Measurements from ENCODE around the gene CTNNA3. TPM values are rescaled to one million over a fixed set of nuclear protein-coding genes. Genes with fewer than 3 reads are reported as not detected.

CTNNA3 gene
- total RNA-seq, 2 donors from 2014 or later: 4.8 to 5.3 TPM

DNA sequence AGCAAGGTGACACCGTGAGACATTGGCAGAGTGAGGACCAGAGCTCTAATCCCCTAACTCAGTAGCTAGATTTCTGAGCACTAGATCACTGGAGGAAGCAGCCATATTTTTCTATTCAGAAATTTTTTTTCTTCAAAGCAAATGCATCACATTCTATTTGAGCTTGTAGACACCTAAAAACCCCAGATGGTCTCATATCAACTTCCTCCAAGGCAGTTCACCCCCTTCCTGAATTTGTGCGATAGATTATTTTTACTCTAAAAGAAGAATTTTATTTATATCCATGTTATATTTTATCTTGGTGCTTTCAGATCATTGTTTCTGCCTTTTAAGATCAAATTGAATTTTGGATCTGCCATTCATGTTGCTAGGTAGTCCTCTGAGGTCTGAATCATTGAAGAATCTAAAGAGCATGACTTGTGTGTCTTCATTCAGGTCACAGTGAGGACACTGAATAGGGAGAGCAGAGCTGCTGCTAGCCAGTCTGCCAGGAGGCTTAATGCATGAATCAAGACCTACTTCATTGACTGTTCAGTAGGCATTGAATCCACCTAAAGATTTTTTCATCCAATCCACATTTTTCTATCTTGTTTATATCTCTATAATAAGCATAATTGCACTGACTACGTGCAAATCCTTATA lies 863.1 kb downstream of the CTNNA3 start:
- no peak for DNase-seq (ENCODE audit: low spot score)
- intact Hi-C loops (cut with DNase I): no loop called here

DNA sequence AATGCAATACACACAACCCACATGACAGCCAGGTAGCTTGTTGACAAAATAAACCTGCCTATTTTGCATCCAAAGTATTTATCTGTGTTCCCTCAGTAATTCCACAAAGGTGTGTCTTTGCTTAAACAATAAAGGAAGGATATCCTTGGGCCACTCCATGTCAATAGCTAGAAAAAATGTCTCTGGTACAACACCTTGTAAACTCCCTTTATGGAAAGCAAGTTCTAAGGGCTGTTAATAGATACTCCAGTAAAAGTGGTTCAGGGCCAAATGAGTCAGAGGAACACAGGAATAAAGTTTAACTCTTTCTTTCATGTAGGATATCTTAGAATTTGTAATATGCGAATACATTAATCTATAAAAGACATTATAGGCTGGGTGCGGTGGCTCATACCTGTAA lies 867.0 kb downstream of the CTNNA3 start:
- DNase-seq (ENCODE audit: low spot score): no peak
- intact Hi-C loops (cut with DNase I): no loop called here

DNA sequence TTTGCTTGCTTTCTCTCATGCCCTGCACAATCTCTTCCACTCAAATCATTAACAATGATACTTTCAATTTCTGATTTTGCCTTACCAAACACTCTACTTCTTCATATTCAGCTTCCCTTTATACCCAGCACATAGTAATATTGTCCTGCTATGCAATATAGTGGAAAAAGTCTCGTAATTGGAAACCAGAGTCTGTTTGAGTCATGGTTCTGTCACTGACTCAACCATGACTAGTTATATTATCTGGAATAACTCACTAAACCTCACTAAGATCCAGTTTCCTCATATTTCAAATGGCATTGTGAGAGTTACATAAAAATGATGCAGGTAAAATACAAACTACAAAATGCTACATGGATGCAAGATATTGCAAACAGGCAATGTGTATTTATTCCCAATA lies 868.6 kb downstream of the CTNNA3 start:
- DNase-seq (ENCODE audit: low spot score): no peak
- intact Hi-C loops (cut with DNase I): no loop called here

DNA sequence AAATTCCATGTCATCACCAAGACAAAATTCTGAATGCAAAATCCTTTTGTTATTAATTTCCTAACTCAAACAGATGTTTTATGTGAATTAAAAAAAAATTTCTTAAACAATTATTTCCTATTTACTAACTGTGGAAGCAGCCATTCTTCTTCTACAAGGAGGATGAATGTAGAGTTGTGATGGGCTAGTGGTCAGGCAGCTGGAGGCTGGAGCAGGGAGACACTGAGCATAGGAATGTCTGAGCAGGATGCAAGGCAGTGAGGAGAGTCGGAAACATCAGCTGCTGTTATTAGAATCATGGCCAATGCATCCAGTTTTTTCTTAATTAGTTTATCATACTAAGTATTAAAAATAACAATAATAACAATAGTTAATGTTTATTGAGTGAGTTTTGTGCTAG lies 872.7 kb downstream of the CTNNA3 start:
- no peak for DNase-seq (ENCODE audit: low spot score)
- intact Hi-C loops (cut with DNase I): no loop called here

DNA sequence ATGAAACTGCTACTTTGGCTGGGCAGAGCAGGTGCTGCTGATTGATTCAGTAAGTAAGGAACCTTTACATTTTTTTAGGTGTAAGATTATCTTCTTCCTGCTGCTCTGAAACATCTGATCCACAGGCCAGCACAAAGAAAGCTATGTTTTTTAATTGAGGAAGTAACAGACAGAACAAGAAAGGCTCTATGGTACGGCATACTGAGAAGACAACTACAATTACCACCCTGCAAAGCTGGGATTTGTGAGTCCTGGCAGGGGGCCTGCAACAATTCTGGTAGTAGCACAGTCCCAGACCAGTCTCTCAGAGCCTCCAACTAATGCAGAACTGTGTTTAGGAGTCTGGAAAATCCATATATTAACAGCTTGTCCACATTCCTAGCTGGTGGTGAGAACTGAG lies 873.2 kb downstream of the CTNNA3 start:
- intact Hi-C loops (cut with DNase I): no loop called here
- DNase-seq (ENCODE audit: low spot score): no peak

DNA sequence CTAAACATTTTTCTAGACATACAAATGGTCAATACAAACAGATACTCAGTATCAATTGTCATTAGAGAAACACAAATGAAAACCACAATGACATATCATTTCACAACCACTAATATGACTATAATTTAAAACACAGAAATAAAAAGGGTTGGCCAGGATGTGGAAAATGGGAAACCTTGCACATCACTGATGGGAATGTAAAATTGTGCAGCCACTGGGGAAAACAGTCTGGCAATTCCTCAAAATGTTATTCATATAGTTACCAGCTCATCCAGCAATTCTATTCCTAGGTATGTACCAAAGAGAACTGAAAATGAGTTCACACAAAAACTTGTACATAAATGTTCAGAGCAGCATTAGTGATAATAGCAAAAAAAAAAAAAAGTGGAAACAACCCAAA lies 876.3 kb downstream of the CTNNA3 start:
- DNase-seq (ENCODE audit: low spot score): no peak
- intact Hi-C loops (cut with DNase I): no loop called here

DNA sequence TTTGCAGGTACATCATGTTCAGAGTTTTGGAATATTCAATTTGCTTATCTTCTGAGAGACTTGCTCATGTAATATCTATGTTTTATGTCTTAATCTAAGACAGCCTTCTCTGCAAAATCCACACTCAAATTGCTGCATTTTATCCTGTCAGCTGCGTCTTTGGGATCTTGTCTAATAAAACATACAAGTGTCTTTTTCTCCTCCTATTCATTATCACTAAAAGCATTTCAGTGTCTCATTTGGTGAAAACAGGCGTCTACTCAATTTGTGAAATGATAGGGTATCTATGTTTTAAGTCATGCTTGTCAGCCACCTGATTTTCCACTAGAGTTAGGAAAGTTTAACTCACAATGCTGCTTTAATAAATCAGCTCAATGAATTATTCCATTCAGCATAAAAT lies 882.9 kb downstream of the CTNNA3 start:
- DNase-seq (ENCODE audit: low spot score): no peak
- intact Hi-C loops (cut with DNase I): no loop called here

DNA sequence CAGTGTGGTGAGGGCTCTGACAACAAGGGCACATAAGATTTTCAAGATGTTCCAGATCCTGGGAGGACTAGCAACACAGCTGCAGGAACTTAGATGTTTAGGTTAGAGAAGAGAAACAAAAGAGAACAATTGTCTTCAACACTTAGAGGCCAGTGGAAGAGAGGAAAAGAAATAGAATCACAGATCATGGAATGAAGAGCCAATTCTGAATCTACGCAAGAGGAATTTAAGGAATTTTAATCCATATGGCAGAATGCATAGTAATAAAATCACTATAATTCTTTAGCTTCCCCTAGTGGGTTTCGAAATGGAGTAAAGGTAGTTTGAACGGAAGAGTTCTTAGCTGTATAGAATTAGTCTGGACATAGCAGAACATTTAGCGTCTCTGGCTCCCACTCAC lies 884.8 kb downstream of the CTNNA3 start:
- intact Hi-C loops (cut with DNase I): no loop called here
- no peak for DNase-seq (ENCODE audit: low spot score)

DNA sequence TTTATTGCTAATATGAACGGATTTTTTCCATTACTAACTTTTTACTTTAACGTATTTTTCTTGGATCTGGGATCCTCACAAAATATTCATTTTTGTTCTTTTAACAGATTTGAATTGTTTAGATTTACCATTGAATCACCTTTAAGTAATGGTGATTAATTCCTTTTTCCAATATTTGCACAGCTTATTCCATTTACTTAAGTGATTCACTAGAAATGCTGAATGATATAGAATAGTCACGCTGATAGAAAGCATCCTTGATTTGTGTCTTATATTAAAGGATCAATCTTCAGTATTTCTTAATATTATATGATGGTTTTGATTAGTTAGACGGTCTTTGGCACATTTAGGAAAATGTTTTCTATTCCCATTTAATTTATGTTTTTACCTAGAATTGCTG lies 886.6 kb downstream of the CTNNA3 start:
- DNase-seq (ENCODE audit: low spot score): no peak
- intact Hi-C loops (cut with DNase I): no loop called here

DNA sequence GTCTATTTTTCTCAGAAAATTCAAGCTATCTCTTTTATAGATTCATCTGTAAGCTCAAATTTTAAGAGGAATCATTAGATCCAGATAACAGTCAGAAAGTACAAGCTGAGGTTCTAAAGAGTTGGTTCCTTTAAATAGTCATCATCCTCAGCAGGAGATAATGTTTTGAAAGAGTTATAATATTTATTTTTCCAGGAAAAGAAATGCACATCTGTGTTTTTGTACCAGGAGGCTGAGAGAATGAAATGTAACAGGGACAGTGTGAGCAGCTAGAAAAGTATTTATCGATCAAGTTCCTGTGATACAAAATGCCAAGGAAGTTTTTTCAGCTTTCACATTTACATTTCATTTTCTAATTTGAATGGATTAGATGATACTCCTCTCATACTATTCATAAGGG lies 890.4 kb downstream of the CTNNA3 start:
- intact Hi-C loops (cut with DNase I): no loop called here
- DNase-seq (ENCODE audit: low spot score): no peak

DNA sequence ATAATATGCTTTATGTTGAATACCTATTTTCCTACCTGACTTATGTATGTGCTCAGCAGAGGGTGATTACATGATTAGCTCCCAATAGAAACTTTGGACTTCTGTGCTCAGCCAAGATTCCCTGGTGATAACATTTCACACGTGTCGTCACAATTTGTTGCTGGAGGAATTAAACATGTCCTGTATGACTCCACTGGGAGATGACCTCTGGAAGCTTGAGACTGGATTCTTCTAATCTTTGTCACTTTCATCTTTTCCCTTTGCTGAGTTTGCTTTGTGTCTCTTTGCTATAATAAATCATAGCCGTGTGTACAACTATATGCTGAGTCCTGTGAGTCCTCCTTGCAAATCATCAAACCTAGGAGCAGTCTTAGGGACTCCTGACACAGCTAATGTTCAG lies 891.0 kb downstream of the CTNNA3 start:
- intact Hi-C loops (cut with DNase I): no loop called here
- DNase-seq (ENCODE audit: low spot score): no peak

DNA sequence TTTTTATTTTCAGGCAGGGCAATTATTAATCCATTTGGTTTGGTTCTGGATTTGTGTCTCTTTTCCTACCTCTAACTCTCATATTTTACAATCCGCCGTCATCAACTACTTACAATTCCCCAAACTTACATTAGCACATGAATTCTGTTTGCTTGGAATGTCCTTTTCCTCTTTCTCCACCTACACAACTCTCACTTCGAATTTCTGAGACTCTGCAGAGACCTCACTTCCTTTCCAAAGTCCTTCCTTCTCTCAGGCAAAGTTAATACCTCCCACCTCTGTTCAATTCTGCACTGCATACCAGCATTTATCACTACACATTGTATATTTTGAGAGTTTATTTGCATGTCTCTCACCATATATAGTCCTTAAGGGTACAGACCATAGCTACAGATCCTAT lies 892.8 kb downstream of the CTNNA3 start:
- DNase-seq (ENCODE audit: low spot score): no peak
- intact Hi-C loops (cut with DNase I): no loop called here

DNA sequence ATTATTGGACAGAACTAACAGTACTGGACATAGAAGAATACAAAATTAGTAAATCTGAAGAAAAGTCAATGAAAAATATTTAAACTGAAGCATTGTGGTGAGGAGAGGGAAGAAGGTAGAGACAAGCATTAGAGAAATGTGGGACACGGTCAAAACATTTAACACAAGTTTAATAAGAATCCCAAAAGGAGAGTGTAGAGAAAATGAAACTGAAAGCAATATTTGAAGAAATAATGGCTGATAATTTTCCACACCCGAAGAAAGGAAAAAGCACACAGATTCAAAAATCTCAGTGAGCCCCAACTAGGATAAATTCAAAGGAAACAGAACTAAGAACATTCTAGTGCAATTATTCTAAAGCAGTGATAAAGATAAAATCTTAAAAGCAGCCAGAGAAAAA lies 896.5 kb downstream of the CTNNA3 start:
- intact Hi-C loops (cut with DNase I): no loop called here
- no peak for DNase-seq (ENCODE audit: low spot score)

DNA sequence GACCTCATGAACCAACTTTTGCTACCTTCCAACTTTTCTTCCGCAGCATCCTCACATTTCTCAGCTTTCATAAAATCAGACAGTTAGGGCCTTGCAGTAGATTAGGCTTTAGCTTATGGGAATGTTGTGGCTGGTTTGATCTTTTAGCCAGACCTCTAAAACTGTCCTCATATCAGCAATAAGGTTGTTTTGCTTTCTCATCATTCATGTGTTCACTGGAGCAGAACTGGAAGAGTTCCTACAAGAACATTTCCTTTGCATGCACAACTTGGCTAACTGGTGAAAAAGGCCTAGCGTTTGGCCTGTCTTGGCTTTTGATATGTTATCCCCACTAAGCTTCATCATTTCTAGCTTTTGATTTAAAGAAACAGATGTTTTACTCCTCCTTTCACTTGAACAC lies 900.1 kb downstream of the CTNNA3 start:
- intact Hi-C loops (cut with DNase I): no loop called here
- DNase-seq (ENCODE audit: low spot score): no peak

DNA sequence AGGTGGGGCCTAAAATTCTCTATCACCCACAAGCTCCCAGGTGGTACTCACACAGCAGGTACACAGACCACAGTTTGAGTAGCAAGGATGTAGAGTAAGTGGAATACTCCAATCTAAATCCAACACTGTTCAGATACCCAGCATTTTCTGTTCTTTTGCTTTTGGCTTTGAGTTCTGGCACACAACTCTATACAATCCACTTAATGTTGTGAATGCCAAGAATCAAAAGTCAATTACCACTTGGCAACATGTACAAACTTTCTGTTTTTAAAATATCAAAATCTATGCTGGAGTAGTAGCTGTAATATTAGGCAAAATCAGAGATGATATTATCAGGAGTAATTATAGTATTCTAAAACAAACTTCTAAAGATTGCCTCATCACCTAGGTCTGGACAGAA lies 903.6 kb downstream of the CTNNA3 start:
- intact Hi-C loops (cut with DNase I): no loop called here
- no peak for DNase-seq (ENCODE audit: low spot score)

DNA sequence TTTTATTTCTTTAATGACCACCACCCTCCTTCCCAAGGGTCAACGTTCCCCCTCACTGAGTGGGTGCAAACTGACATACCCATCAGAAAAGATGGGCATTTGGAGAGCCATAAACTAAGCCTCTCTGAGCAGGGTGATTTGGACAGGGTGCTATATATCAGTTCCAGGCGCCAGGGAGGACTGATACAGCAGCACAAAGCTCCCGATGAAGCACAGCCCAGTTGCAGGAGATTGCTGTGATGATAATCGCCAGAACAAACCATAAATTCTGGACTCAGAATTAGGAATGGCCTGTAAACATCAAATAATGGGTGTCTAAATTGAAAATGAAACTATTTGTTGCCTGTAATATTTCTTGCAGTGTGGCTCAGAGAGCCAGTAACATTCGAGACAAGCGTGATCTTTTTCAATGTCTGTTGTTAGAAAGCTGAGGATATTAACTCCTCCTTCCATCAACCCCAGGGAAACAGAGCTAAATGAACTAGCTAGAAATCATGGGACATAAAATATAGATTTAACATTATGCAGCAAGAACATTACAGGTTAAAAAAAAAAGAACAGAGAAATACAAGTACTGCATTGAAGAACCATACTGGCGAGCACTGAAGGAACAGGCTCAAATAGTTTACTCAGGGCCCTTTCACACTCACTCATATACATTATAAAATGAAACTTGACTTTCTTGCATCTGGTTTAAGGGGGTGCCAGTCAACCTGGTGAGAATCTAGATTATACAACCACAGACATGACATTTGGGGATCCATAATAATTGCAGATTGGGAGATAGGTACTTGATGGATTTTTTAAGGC lies 907.6 kb downstream of the CTNNA3 start:
- intact Hi-C loops (cut with DNase I): no loop called here
- no peak for DNase-seq (ENCODE audit: low spot score)

DNA sequence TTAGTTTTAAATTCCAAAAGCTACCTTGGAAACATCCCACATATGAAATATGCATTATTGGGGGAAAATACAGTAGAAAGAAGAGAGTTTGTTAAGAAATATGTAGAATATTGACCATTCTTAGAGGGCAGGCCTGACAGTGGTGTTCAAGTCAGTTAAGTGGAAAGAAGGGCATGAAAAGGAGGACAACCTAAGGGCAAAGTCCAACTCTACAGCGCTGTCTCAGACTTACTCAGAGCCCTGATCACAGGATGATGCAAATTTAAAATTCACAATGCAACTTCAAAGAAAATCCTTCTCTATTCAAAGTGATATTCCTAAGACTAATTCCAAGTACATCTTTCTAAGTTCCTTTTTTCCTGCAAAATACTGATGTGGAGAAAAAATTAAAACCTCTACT lies 909.3 kb downstream of the CTNNA3 start:
- no peak for DNase-seq (ENCODE audit: low spot score)
- intact Hi-C loops (cut with DNase I): no loop called here

DNA sequence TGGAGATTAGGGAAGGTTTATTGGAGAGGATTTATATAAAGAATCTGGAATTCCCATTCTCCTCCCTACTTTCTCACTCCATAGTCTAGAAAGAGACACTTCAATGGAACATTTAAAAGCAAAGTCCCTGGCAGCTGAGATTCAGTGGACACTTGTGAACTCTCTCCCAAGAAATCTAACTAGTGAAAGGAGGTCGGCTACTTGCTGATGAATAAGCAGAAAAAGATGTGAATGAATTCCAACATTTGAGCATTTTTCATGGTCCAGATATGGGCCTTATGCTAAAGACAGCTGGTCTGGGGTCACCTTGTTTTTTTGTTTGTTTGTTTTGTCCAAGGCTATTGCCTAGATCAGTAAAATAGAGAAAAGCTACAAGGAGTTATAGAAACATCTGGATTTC lies 911.2 kb downstream of the CTNNA3 start:
- no peak for DNase-seq (ENCODE audit: low spot score)
- intact Hi-C loops (cut with DNase I): no loop called here

DNA sequence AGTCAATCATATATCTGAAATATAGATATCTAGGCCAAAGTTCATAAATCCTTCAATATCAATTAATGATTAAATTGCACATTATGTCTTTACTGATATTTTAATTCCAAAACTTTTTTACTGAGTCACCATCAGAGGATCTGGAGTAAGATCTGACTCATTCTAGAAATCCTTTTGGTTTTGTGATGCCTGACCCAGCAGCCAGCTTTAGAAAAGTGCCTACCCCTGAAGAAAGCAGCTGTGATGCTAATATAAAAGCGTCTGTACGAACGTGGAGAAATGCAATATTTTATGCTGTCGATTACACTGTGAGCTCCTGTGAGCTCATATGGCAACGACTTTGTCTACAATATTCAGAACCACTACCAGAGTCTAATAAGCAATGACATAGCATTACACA lies 912.7 kb downstream of the CTNNA3 start:
- intact Hi-C loops (cut with DNase I): no loop called here
- DNase-seq (ENCODE audit: low spot score): no peak

DNA sequence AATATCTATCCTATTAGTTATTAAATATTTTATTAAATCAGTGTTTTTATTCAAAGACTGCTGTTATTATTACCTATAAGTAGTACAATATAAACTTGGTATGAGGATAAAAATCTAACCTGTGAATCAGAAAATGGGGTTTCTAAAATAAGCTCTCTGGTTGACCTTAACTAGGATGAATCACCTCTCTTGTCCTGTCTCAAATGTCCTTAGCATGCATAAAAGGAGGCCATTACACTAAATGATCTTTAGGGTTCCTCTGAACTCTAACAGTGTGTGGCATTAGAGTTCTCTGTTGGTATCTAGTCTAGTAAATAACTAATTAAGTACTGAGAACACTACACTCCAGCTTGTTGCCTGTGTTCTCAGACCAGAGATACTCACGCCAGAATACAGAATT lies 913.2 kb downstream of the CTNNA3 start:
- no peak for DNase-seq (ENCODE audit: low spot score)
- intact Hi-C loops (cut with DNase I): no loop called here

DNA sequence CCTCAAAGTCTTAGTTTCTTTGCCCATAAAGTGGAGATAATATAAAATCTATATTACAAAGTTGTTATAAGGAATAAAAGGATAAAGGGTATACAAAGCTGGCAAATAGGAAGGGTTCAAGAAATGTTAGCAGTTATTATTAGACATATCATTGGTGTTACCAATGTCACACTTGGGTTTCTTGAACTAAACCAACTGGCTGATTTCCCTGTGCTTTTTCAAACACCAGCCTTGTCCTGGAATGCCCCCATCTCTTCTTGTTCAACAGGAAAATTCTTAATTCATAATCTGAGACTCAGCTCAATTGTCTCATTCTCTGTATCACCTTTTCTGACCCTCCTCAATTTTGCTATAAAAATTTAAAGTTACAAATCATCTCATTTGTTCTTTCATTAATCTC lies 913.9 kb downstream of the CTNNA3 start:
- intact Hi-C loops (cut with DNase I): no loop called here

More for the DNA sequence above, 913.9 kb downstream of the CTNNA3 start:
- no peak for DNase-seq (ENCODE audit: low spot score)

Data from posterior vena cava (tissue), 2 donors.